HK-2 (cell line): ENCODE results near the gene MMP15.
A peak's percentile ranks its signal among the peaks of the same experiment; 100 is the strongest.

Source experiments
- DNase-seq: peaks from one replicate; pipeline ENCODE4 v3.0.0-alpha.2; 2018; ENCODE audit not compliant: unreplicated experiment

Gene MMP15

GRCh38 chr16:58019866-58020538 lies 5.6 kb upstream of the MMP15 start:
- no peak for DNase-seq

- peak; percentile 64 for DNase-seq
Observed at GRCh38 chr16:58020628-58021521, 4.7 kb upstream of the MMP15 start.

GRCh38 chr16:58021661-58022551 lies 3.6 kb upstream of the MMP15 start:
- DNase-seq, result peak; percentile 65

GRCh38 chr16:58022601-58023371 lies 2.8 kb upstream of the MMP15 start:
- DNase-seq, result peak; percentile 80

- DNase-seq, result no peak
Observed at GRCh38 chr16:58024486-58025350, 836 bp upstream of the MMP15 start.

GRCh38 chr16:58026139-58026704 lies 668 bp downstream of the MMP15 start:
- peak; percentile 57 for DNase-seq

GRCh38 chr16:58026705-58027160 lies 1.2 kb downstream of the MMP15 start:
- DNase-seq, result no peak

GRCh38 chr16:58027161-58027915 lies 1.8 kb downstream of the MMP15 start:
- peak; percentile 53 for DNase-seq

- no peak for DNase-seq
Observed at GRCh38 chr16:58027916-58028455, 2.4 kb downstream of the MMP15 start.

GRCh38 chr16:58028541-58029070 lies 3.1 kb downstream of the MMP15 start:
- DNase-seq, result no peak

- DNase-seq, result no peak
Observed at GRCh38 chr16:58029410-58029809, 3.9 kb downstream of the MMP15 start.

GRCh38 chr16:58030136-58030840 lies 4.7 kb downstream of the MMP15 start:
- no peak for DNase-seq

GRCh38 chr16:58031016-58031800 lies 5.7 kb downstream of the MMP15 start:
- DNase-seq, result no peak

GRCh38 chr16:58032710-58033293 lies 7.2 kb downstream of the MMP15 start:
- DNase-seq, result no peak

GRCh38 chr16:58034128-58034685 lies 8.7 kb downstream of the MMP15 start:
- DNase-seq, result no peak

GRCh38 chr16:58034774-58035173 lies 9.2 kb downstream of the MMP15 start:
- DNase-seq, result no peak
